HG03095 (cell line): ENCODE data around the gene ADSS1.

ENCODE experiments used
- ATAC-seq: cut with Tn5 transposase; IDR thresholded peaks from one replicate; pipeline ENCODE4 v1.9.1; 2021; ENCODE audit warnings: moderate library complexity; ENCODE audit not compliant: unreplicated experiment

The ADSS1 gene

GRCh38 chr14:104758981-104759969, 35.2 kb downstream of the ADSS1 start:
- no peak for ATAC-seq

DNA sequence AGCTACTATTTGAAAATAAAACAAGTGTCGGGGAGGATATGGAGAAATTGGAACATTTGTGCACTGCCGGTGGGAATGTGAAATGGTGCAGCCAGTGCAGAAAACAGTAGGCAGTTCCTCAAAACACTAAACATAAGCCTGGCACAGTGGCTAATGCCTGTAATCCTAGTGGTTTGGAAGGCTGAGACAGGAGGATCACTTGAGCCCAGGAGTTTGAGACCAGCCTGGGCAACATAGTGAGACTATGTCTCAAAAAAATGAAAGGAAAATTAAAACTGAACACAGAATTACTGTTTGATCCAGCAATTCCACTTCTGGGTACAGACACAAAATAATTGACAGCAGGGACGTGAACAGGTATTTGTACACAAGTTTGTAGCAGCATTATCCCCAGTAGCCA, 41.5 kb downstream of the ADSS1 start:
- no peak for ATAC-seq

DNA sequence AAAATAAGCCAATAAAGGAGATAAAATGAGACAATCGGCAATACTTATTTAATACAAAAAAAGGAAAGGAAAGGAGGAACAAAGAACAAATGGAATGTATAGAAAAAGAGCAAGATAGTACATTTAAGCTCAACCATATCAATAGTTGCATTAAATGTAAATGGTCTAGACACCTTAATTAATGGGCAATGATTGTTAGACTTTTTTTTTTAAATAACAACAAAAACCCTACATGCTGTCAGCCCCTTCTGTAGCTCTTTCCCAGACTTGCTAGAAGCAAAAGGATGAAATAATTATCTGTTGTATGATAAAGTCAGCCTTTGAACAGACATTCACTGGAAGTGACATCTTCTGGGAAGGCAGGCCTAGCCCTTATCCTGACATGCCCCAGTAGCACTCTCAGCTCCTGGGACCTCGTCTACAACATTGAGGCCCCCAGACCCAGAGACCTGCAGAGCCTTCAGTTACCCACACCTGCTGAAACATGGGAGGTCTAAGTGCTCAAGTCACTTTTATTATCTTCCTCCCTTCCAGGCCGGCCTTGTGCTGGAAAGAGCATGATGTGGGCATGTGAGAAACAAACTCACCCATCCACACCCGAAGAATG, 42.3 kb downstream of the ADSS1 start:
- ATAC-seq, result no peak

DNA sequence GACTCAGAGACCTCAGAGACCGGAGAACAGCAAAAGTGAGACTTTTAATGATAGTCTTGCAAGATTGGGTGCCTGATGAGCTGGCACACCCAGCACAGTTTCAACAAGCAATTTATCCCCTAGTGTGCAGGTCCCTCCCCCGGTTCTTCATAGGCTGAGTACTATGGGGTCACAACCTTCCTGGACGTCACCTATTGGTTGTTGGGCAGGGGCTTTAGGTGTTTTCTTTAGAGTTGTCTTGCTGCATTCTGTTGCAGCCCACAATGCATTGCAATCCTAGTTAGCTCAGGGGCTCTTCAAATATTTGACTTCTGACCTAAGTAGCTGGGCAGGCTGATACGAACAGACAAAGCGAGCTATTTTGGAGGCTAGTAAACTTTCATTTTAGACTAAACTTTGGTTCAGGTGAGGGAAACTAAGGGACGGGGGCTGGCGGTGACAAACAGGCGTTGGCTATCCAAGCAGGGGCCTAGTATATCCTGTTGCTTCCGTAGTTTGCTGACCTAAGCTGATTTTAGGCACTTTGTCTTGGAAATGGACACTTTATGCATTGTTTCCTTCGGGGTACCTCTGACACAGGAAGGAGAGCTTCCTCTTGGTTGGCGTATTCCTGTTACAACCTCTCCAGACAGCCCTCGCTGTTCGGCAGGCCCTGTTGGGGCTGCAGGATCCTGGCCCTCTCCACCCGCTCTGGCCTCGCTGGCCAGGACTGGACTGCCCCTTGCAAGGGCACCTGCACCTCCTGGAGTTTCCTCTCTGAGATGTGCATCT, 43.0 kb downstream of the ADSS1 start:
- ATAC-seq, result no peak

DNA sequence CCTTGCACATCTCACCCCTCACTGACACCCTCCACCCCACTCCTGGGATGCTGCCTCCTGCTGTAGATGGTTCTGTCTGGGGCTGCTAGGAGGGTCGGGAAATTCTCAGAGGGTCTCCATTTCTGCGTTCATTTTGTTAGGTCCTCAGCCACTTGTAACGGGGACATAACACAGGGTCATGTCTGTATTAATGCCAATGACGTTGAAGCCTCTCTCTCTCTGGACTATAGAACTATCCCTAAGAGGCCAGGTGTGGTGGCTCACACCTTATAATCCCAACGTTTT, 43.5 kb downstream of the ADSS1 start:
- no peak for ATAC-seq

- ATAC-seq, result peak; percentile 66
Observed at GRCh38 chr14:104768437-104769323, 44.7 kb downstream of the ADSS1 start.

DNA sequence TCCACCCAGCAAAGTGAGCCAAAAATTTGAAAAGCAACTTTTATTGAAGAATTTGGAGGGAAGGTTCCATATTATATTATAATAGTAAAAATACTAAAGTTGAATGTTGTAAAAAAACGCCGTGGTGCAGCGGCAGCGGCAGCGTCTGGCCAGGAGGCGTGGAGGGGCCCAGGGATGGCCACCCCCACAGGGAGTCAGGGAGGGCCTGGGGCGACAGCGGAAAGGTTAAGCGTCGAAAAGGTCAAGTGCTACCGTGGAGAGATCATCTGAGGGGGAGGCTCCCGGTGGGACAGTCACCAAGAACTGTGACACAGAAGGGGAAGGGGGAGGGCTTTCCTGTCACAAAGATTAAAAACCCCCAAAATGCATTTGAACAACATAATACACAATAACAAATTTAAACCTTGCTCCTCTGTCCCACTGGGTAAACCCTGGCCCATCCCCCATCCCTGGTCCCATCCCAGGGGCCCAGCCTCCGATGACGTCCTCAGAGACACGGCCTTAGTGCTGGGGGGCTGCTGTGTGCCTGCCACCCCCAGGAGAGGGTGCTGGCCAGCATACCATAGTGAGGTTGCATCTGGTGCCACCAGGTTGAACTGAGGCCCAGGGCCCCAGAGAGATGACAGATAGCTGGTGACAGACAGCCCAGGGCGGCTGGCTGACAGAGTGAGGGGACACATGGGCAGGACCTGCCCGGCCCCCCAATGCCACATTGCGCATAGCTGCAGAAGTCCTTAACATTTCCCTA, 45.5 kb downstream of the ADSS1 start:
- ATAC-seq, result no peak

- ATAC-seq, result no peak
Observed at GRCh38 chr14:104770072-104770579, 46.1 kb downstream of the ADSS1 start.

- no peak for ATAC-seq
Observed at GRCh38 chr14:104770851-104771272, 46.8 kb downstream of the ADSS1 start.

DNA sequence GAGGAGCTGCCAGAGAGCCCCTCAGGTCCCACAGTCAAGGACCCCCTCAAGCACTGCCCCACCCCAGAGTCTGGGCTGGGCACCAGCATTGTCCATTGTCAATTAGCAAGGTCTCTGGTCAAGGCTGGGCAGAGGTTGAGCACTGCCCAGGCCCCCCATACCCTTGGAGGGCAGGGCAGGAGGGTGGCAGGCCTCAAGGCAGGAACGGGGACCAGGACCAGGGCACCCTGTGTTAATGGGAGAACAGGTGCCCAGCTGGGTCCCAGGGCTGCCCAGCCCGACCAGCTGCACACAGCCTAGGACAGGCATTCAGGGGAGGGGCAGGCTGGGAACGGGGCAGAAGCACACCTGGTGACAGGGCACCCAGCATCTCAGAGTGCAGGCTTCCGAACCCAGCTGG, 47.3 kb downstream of the ADSS1 start:
- ATAC-seq, result no peak

DNA sequence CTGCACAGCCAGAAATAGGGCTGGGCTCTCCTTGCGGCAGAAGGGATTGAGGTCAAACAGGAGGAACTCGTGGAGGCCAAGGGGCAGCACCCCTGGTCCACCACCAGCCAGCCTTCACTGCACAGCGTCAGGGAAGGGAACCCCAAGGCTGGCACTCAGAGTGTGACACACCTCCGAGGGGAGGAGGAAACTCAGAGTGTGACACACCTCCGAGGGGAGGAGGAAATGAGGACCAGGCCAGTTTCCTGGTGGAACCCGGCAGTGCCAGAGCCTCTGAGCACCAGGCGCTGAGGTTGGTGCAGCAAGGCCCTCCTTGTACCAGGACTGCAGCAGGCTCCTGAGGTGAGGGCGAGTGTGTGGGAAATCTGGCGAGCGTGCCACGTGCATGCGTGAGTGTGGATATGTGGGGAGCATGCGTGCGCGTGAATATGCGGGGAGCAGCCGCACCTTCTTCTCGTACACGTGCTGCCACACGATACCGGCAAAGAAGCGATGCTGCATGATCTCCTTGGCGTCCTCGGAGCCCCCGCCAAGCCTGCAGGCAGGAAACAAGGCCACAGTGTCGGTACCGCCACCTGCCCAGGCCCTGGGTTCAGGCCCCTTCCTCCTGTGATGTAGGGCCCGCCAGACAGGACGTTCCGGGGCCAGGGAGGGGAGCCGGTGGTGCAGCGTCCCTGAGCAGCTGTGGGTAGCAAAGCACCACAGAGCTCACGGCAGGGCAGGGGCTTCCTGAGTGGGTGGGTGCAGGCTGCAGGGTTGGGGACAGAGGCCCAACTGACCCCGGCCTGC, 48.1 kb downstream of the ADSS1 start:
- ATAC-seq, result no peak

DNA sequence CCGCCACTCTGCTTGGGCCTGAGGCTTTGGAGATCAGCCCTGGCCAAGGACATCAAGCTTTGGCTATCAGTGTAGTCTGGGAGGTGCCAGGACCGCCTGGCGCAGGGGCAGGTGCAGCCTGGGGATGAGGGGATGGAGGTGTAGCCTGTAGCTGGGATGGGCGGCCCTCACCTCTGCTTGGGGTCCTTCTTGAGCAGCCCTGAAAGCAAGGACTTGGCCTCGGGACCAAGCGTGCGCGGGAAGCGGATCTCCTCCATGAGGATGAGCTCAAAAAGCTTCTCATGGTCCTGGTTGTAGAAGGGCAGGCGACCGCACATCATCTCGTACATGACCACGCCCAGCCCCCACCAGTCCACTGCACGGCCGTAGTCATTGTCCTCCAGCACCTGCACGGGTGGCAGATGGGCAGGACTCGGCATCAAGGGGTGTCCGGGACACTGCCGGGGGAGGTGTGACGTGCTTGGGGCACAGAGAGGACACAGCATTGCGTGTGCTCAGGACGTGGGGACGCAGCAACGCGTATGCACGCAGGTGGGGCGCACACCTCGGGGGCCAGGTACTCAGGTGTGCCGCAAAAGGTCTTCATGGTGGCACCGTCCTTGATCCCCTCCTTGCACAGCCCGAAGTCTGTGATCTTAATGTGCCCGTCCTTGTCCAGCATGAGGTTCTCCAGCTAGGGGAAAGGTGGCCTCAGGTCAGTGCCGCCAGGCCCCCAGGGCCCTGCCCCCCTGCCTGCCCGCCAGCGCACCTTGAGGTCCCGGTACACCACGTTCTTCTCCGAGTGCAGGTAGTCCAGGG, 48.9 kb downstream of the ADSS1 start:
- no peak for ATAC-seq

- no peak for ATAC-seq
Observed at GRCh38 chr14:104773505-104774452, 49.8 kb downstream of the ADSS1 start.

DNA sequence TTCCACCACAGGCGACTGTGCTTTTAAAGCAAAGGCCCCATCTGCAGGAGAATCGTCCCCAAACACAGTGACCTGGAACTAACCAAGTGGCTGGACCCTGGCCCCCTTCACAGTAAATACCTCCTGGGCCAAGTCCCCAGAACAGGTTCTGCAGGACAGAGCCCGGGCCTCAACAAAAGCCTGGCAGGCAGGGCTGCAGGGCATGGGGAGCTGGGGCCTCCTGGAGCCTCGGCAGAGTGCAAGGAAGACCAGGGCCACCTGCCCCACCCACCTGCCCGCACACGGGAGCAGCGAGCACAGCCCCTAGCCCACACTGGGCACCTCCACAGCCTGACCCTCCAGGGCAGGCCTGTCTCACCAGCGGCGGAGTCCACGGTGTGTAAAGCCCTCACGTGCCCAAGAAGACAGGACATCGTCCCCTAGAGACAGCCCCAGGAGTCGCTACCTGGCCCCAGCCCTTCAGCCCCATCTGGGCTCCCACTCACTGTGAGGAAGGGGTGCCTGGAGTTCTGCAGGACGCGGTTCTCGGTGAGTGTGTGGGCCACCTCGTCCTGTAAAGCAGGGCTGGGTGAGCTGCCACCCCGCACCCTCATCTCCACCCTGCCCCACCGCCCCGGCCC, 50.5 kb downstream of the ADSS1 start:
- ATAC-seq, result no peak

GRCh38 chr14:104775073-104775489, 51.1 kb downstream of the ADSS1 start:
- ATAC-seq, result no peak

- ATAC-seq, result no peak
Observed at GRCh38 chr14:104776481-104776880, 52.5 kb downstream of the ADSS1 start.
